GM04503 (cell line): Measurements from ENCODE around the gene ANKRD40CL.
"Not testable (repeated sequence)": the region's sequence is repeated elsewhere in the genome, so short reads cannot be mapped to it uniquely, and the experiment has no call there.

Experiments
- DNase-seq: peaks from one replicate; pipeline ENCODE4 v3.0.0-alpha.2; 2012; ENCODE audit warnings: low read depth

ANKRD40CL gene

GRCh38 chr17:50758989-50759544 is 8.3 kb downstream of the ANKRD40CL start:
- DNase-seq: no peak

DNA sequence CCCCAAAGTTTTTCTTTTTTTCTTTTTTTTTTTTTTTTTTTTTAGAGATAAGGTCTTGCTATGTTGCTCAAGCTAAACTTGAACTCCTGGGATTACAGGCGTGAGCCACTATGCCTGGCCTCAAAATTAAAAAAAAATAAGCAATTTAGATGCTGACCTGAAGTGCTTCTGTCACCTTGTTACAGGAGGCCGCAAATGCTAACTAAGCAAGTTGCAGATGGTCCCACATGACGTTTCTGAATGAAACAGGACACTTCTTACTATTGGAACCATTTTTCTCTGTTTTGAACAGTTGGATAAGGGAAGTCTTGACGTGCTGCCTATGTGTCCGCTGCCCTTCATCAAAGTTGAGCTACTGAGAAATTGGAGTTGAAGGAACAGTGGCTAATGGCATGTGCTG is 8.8 kb downstream of the ANKRD40CL start:
- no peak for DNase-seq

DNA sequence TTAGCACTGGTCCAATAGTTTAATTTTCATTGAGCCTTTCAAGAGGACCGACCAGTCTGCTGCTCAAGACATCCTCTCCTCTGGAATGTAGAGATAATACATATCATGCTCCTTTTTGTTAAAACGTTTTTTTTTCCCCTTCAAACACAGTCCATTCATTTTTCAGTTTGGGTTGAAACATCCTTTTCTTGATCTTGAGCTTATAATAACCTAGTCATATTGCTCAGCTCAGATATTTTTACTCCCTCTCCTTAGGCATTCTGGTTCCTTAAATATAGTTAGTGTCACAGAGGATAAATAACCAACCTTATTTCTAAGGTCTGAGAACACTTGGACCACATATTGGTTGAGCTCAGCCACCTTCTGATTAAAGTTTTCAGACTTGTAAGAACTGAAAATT is 12.8 kb downstream of the ANKRD40CL start:
- no peak for DNase-seq

GRCh38 chr17:50749245-50749644 is 18.1 kb downstream of the ANKRD40CL start:
- no peak for DNase-seq

DNA sequence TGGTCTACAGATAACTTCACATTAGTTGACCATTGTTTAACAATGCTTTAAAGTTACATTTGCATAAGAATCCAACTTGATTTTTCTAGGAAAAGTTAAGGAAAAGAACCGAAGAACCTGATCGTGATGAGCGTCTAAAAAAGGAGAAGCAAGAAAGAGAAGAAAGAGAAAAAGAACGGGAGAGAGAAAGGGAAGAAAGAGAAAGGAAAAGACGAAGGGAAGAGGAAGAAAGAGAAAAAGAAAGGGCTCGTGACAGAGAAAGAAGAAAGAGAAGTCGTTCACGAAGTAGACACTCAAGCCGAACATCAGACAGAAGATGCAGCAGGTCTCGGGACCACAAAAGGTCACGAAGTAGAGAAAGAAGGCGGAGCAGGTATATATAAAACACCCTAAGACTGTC is 21.7 kb downstream of the ANKRD40CL start:
- DNase-seq: no peak

DNA sequence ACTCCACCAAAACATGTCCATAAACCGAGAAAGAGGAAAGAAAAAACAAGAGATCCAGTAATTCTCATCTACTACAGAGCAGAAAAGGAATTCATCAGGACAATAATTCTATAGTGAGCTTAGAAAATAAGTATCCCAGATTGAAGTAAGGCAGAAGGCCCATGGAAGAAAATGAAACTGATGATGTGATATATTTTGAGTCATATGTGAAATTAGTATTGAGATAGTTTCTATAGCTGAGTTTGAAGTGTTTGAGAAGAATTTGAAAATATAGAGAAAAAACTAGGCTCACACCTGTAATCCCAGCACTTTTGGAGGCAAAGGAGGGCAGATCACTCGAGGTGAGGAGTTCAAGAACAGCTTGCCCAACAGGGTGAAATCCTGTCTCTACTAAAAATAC is 28.2 kb downstream of the ANKRD40CL start:
- no peak for DNase-seq

- no peak for DNase-seq
Observed at GRCh38 chr17:50737118-50737698, 30.1 kb downstream of the ANKRD40CL start.

- no peak for DNase-seq
Observed at GRCh38 chr17:50735287-50735686, 32.0 kb downstream of the ANKRD40CL start.

DNA sequence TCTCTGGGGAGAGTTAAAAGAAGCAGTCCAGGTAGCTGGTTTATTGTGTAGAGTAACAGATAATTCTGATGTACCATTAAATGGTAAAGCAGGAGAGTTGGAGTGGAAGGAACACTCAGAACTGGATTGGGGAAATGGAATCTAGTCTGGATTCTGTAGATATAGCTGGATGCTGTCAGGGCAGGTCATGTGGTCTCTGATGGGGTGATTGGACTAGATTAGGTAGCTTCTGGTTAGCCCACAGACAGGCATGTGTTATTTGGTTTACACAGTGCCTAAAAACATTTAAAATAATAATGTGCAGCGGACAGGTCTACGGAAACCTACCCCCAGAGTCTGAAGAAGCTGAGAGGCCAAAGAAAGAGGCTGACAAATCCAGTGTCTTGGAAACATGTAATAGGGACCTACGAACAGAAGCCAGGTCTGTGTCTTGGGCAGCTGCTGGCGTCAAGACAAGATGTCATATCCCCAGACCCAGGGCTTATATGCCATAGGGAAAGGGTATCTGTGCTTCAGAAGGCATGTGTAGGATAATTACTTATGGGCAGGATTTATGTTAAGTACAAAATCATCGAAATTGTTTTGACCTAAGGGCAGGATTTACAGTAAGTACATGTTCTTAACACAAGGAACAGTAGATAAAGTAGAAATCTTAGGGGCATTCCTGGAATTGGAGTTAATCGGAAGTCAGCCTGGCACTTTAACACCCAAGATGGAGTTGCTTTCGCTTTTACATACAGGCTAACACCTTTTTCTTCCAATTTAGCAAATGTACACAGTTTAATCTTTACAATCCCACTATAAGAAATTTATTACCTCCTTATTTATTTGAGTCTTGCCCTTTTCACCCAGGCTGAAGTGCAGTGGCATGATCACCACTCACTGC is 35.5 kb downstream of the ANKRD40CL start:
- DNase-seq: no peak

DNA sequence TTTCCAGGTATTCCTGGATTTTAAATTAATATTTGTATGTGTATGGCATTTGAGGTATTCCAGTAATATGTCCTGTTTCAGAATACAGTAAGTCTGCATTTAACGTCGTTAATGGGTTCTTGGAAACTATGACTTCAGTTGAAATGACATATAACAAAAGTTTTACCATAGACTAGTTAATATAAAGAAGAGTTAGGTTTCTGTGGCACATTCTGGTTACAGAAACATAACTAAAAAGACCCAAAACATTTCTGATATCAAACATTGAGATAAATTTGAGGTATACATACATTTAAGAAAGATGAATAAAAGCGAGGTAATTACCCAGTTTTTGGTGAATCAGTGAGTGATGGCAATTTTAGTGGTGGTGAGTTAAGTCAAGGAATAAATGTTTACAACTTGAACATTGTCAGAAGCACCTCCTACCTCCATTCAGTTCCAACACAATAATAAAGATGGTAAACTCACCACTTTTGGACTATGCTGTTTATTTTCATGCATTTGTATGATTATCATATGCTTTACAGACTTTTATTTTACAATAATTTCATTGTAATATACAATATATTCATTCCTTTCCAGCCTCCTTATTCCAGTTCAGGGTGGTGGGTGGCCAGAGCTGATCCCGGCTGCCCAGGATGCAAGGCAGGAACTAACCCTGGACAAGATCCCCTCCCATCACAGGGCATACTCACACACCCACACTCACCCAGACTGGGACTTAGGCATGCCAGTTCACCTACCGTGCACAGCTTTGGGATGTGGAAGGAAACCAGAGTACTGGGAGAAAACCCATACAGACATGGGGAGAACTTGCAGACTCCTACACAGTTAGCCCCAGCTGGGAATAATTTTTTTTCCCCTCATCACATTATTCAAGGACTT is 38.2 kb downstream of the ANKRD40CL start:
- no peak for DNase-seq

GRCh38 chr17:50728112-50728429 is 39.2 kb downstream of the ANKRD40CL start:
- DNase-seq: no peak

GRCh38 chr17:50725769-50726655 is 41.3 kb downstream of the ANKRD40CL start:
- DNase-seq: no peak

DNA sequence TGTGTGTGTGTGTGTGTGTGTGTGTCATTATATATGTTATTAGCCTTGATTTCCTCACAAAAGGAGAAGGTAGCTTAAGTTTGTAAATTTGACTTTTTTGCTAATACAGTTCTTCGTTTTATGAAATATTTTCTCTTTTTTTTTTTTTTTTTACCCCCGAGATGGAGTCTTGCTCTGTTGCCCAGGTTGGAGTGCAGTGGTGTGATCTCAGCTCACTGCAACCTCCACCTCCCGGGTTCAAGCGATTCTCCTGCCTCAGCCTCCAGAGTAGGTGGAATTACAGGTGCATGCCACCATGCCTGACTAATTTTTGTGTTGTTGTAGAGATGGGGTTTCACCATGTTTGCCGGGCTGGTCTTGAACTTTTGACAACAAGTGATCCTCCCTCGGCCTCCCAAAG is 42.7 kb downstream of the ANKRD40CL start:
- DNase-seq: not testable (repeated sequence)

DNA sequence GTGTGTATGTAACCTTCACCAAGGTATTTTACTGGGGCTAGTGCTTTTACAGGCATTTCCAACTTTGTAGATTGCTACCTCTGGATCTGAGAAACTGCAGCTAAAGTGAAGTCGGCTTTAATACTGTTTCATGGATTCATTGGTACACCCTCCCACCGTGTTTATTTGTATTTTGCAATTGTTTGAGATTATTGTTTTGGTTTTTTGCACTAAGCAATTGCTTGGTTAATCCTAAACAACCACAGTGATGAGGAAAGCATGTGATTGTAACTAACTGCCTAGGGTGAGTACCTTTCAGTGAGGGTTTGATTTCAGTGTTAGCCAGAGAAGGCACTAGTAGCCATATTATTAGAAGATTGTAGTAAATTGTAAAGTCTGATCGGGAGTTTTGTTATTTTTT is 44.6 kb downstream of the ANKRD40CL start:
- DNase-seq: no peak

DNA sequence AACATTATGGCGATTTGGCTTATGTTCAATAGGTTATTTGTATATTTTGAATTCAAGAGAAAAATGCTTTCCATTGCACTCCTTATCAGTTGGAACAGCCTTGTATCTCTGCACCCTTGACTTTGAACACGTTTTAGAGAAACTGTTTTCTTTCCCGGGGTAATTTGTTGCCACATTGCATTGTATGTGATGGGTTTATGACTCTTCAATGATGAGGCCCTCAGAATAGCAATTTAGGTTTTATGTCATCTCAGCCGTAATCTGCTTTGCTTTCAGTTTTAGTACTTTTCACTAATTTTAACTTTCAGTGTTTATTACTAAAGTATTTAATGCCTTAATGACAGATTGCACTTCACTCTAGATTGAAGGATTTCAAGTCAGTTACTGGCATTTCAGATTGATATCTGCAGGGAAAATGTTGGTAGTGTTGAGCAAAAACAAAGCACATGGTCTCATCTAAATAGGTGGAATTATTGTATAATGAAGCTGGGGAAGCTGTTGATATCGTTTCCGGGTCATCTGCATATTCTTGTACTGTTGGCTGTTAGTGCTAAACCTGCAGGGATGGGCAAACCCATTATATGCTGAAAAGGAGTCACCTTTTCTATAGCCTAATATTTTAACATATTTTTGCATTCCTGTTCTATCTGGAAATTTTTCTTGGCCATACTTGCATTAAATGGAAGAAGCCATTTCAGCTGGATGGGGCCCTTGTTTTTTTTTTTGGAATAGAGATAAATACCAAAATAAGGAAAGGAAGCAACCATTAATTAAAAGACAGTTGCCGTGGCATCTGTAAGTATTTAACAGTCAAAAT is 45.9 kb downstream of the ANKRD40CL start:
- DNase-seq: no peak

GRCh38 chr17:50719924-50720794 is 47.2 kb downstream of the ANKRD40CL start:
- DNase-seq: no peak

DNA sequence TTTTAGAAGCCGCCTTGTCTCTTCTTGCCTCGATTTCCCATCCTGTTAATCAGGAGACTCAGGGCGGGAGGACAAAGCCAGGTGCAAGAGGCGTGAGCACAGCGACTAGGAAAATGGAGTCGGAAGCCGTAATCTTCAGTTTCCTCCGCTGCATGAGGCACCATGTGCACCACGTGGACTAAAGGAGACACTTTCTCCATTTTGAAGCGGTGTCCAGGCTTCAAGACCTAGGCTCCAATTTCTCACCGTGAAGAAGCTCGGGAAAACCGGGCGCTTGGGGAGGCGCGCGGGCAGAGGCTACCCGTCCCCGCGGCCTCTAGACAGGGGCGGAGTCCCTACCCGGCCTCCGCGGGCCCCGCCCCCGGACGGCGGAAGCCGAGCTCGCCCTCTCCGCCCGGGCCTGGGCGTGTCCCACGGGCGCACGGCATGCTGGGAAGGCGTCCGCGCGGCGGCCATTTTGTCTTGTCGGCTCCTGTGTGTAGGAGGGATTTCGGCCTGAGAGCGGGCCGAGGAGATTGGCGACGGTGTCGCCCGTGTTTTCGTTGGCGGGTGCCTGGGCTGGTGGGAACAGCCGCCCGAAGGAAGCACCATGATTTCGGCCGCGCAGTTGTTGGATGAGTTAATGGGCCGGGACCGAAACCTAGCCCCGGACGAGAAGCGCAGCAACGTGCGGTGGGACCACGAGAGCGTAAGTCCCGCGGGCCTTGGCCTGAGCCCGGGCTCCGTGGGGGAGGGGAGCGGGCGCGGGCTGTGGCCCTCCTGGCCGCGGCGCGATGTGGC is 48.0 kb downstream of the ANKRD40CL start, which contains the start of gene LUC7L3:
Gene LUC7L3 (plus strand): TSS at position 460 of the 780 bp plus-strand sequence. CDS start 130 bp downstream, at position 590.
- peak; percentile 59 for DNase-seq

DNA sequence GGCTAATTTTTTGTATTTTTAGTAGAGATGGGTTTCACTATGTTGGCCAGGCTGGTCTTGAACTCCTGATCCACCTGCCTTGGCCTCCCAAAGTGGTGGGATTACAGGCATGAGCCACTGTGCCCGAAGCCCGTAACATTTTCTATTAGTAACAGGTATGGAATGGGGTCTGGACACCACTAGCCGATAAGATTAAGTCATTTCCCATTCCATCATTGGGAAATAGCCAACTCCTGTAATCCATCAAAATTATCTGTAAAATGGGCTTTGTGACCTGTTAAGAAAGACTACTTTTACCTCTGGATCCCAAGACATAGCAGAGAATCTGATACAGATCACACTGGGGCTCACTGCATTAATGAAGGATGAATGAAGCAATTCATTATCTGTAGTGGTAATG is 51.8 kb downstream of the ANKRD40CL start:
- DNase-seq: no peak

GRCh38 chr17:50712641-50713040 is 54.7 kb downstream of the ANKRD40CL start:
- no peak for DNase-seq
